Lung (tissue), 12 donors: ENCODE results near the gene PCDH9. TPM values are rescaled to one million over a fixed set of nuclear protein-coding genes. Genes with fewer than 3 reads are reported as not detected.

Source experiments
- ATAC-seq: fragments of 200-7000 bp; cut with Tn5 transposase; one replicate; pipeline ENCODE4 v1.9.1; 2020; ENCODE audit warnings: moderate number of reproducible peaks; ENCODE audit not compliant: insufficient read depth, low FRiP score
- DNase-seq, 3 donors: peaks; one replicate each; pipeline ENCODE4 v3.0.0-alpha.2; 2013 to 2017
- H3K27ac ChIP-seq, 2 donors: one replicate each; pipeline ENCODE4 v1.5.1; 2013; ENCODE audit warnings: mild to moderate bottlenecking in 2 of 2, moderate library complexity in 2 of 2, control low read depth in 1 of 2, inconsistent platforms in 1 of 2, low read depth in 1 of 2, low read length in 1 of 2
- H3K27me3 ChIP-seq, 3 donors: one replicate each; pipeline ENCODE4 v1.5.1; 2013; ENCODE audit warnings: low read length in 2 of 3; ENCODE audit not compliant: control insufficient read depth in 3 of 3, insufficient read depth in 3 of 3
- H3K36me3 ChIP-seq, 4 donors: one replicate each; pipeline ENCODE4 v1.5.1; 2013; ENCODE audit warnings: low read length in 4 of 4, mild to moderate bottlenecking in 1 of 4, moderate library complexity in 1 of 4; ENCODE audit not compliant: control insufficient read depth in 4 of 4, insufficient read depth in 4 of 4
- H3K4me1 ChIP-seq, 5 donors: one replicate each; pipeline ENCODE4 v1.5.1; 2013; ENCODE audit warnings: low read length in 5 of 5, mild to moderate bottlenecking in 2 of 5, moderate library complexity in 1 of 5; ENCODE audit not compliant: control insufficient read depth in 5 of 5, insufficient read depth in 5 of 5
- H3K4me3 ChIP-seq: one replicate; pipeline ENCODE4 v1.5.1; 2013; ENCODE audit warnings: mild to moderate bottlenecking, control low read depth, moderate library complexity
- H3K9ac ChIP-seq, 2 donors: one replicate each; pipeline ENCODE4 v1.5.1; 2013; ENCODE audit warnings: low read length in 2 of 2, control low read depth in 1 of 2; ENCODE audit not compliant: insufficient read depth in 1 of 2
- H3K9me3 ChIP-seq, 4 donors: one replicate each; pipeline ENCODE4 v1.5.1; 2013; ENCODE audit warnings: low read length in 3 of 4, mild to moderate bottlenecking in 1 of 4, moderate library complexity in 1 of 4; ENCODE audit not compliant: control insufficient read depth in 4 of 4, insufficient read depth in 3 of 4
- CTCF ChIP-seq: IDR thresholded peaks from 2 replicates; pipeline ENCODE4 v1.5.1; 2012; ENCODE audit warnings: mild to moderate bottlenecking; ENCODE audit errors: control extremely low read depth, extremely low read depth
- WGBS, 2 donors: extraction: QIAGEN DNeasy Blood & Tissue Kit; methylation state at CpG; one replicate each; pipeline ENCODE4 v1.1.7; 2013; 5-methylcytosine and 5-hydroxymethylcytosine counted together
- polyA plus RNA-seq, 2 donors: library from polyadenylated mRNA; stranded (reverse); fragments of 200-250 nt; gene quantifications; one replicate each; pipeline ENCODE4 v1.2.1, GENCODE V29; 2013
- total RNA-seq, 2 donors: library from RNA; depleted of rRNA in 1 of 2; stranded (reverse); fragments of >200 nt in 1 of 2; gene quantifications; one replicate each; pipeline ENCODE4 v1.2.1, GENCODE V29; 2014 to 2021
- donor health status: control.
- donor health status: control.
- donor health status: Bipolar disorder and iron deficiency.
- donor health status: healthy.
- donor health status: DM: yes; HTN: yes; CAD: no.

The PCDH9 gene
- total and polyA plus RNA-seq, 4 donors = 0.68 to 22.2 (median 4.1) TPM

GRCh38 chr13:66617786-66618185 lies 612.4 kb downstream of the PCDH9 start:
- Histone ChIP-seq H3K36me3 (no peaks in the 10 kb centered on the region), H3K9ac (no peak overlapping the region), H3K27ac (no peak overlapping the region), H3K27me3 (no peaks in the 10 kb centered on the region), H3K4me1 (no peaks in the 10 kb centered on the region), H3K9me3 (no peaks in the 10 kb centered on the region), H3K4me3 (no peak overlapping the region)
- no peak for TF ChIP-seq CTCF
- DNase-seq (no peak), ATAC-seq (no peak)
- WGBS, 2 donors = 81 to 89% methylated on average over 7 of the region's 7 CpGs

GRCh38 chr13:66612983-66613382 lies 617.2 kb downstream of the PCDH9 start:
- no peak overlapping the region for H3K27ac ChIP-seq
- TF ChIP-seq CTCF = no peak
- no peaks in the 10 kb centered on the region for H3K36me3 ChIP-seq
- 95 to 97% methylated on average over 6 of the region's 6 CpGs for WGBS, 2 donors
- no peaks in the 10 kb centered on the region for H3K9me3 ChIP-seq
- H3K9ac ChIP-seq = no peak overlapping the region
- no peaks in the 10 kb centered on the region for H3K27me3 ChIP-seq
- no peak for DNase-seq
- no peak for ATAC-seq
- H3K4me3 ChIP-seq = no peak overlapping the region
- H3K4me1 ChIP-seq = no peaks in the 10 kb centered on the region

- Histone ChIP-seq H3K4me1 (no peaks in the 10 kb centered on the region), H3K36me3 (no peaks in the 10 kb centered on the region), H3K27ac (no peak overlapping the region), H3K9ac (no peak overlapping the region), H3K27me3 (no peaks in the 10 kb centered on the region), H3K9me3 (no peaks in the 10 kb centered on the region), H3K4me3 (no peak overlapping the region)
- 42 to 48% methylated on average over 3 of the region's 3 CpGs for WGBS, 2 donors
- DNase-seq = peak in 1 of 3 donors; percentile 6
- no peak for ATAC-seq
- TF ChIP-seq CTCF = no peak
These were observed 643.6 kb downstream of the PCDH9 start for GRCh38 chr13:66586489-66586888.

GRCh38 chr13:66585669-66586203 lies 644.4 kb downstream of the PCDH9 start:
- DNase-seq = no peak
- no peaks in the 10 kb centered on the region for H3K27me3 ChIP-seq
- no peaks in the 10 kb centered on the region for H3K9me3 ChIP-seq
- H3K4me3 ChIP-seq = no peak overlapping the region
- no peak for ATAC-seq
- TF ChIP-seq CTCF = no peak
- H3K27ac ChIP-seq = no peak overlapping the region
- no peak overlapping the region for H3K9ac ChIP-seq
- H3K4me1 ChIP-seq = no peaks in the 10 kb centered on the region
- WGBS, 2 donors = 86 to 89% methylated on average over 1 of the region's 1 CpG
- H3K36me3 ChIP-seq = no peaks in the 10 kb centered on the region
